ENCODE data around the gene ELOB.

ELOB gene

DNA sequence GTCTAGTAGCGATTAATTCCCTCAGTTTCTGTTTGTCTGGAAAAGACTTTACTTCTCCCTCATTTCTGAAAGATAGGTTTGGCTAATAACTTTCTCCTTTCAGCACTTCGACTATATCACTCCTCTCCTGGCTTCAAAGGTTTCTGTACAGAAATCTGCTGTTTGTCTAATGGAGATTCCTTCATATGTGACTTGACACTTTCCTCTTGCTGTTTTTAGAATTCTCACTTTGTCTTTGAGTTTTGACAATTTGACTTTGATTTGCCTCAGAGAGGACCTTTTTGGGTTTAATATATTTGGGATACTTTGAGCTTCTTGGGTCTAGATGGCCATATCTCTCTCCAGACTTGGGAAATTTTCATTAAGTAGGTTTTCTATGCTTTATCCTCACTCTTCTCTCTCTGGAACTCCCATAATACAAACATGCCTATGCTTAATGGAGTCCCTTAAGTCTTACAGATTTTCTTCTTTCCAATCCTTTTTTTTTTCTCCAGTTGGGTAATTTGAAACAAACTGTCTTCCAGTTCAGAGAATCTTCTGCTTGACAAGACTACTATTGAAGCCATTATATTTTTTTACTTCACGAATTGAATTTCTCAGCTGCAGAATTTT is 32.2 kb upstream of the ELOB start:
- no peak for DNase-seq

DNA sequence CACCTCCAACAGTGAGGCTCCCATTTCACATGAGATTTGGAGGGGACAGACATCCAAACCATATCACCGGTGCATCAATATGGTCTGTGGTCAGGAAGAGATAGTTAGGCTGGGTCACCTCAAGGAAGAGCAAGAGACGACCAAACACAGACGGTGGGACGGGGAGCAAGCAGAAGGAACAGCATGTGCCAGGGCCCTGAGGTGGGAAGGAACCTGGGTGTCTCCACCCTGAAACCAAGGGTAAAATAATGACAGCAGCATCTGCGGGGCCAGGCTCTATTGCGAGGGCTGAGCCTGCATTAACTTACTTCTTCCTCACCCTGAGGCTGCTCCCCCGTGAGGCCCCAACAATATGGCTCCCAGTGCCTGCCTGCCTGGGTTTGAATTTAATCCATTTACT is 31.1 kb upstream of the ELOB start:
- DNase-seq, result no peak

DNA sequence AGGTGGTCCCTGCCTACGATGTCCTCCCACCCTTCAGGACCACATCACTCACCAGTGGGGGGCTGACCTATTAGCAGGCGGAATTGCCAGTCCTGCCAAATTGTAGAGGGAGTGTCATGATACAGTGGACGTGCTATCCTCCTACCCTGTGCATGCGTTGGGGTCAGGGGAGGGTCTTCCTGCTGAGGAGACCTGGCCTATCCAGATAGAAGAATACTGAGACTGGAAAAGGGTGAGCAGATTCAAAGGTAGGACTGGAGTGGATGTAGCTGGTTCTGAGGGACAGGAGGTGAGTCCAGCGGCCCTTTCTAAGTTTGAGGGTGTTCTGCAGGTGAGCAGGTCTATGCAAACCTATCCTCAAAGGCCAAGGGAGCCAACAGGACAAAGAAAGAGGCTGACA is 29.2 kb upstream of the ELOB start:
- no peak for DNase-seq

DNA sequence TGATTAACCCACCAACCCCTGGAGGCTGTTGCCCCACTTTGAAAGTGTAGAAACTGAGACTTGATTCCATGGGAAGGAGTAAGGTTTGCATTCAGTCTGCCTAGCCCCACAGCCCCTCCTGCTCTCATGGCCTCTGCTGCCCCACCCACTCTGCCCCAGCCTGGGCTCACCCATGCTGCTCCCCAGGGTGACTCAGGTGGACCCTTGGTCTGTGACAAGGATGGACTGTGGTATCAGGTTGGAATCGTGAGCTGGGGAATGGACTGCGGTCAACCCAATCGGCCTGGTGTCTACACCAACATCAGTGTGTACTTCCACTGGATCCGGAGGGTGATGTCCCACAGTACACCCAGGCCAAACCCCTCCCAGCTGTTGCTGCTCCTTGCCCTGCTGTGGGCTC is 27.6 kb upstream of the ELOB start:
- DNase-seq, result no peak

DNA sequence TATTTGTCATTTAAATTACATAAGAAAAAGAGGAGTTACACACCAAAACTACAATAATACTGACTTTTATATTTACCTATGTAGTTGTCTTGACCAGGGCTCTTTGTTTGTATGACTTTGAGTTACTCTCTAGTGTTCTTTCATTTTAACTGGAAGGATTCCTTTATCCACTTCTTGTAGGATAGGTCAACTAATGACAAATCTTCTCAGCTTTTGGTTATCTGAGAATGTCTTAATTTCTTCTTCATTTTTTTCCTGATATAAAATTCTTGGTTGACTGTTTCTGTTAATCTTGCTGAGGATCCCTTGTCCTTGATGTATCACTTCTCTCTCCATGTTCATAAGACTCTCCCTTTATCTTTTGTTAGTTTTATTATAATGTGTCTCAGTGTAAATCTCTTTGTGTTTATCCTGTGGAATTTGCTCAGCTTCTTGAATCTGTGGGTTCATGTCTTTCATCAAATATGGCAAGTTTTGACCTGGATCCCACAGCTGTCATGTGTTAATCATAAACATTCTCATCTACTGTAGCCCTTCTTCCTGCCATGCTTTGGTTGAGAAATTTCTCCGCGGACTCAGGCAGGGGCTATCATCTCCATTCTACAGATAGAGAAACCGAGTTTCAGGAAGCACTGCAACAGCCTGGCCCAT is 26.6 kb upstream of the ELOB start:
- no peak for DNase-seq

DNA sequence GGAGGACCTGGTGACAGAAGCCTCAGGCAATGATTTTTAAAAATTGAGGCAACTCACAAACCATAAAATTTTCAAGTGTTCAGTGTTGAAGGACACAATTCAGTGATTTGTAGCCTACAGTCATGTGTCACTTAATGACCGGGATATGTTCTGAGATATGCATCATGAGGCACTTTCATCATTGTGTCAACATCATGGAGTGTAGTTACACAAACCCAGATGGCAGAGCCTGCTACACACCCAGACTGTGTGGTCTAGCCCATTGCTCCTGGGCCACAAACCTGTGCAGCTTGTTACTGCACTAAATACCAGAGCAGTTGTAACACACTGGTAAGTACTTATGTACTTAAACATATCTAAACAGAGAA is 22.8 kb upstream of the ELOB start:
- DNase-seq, result no peak

DNA sequence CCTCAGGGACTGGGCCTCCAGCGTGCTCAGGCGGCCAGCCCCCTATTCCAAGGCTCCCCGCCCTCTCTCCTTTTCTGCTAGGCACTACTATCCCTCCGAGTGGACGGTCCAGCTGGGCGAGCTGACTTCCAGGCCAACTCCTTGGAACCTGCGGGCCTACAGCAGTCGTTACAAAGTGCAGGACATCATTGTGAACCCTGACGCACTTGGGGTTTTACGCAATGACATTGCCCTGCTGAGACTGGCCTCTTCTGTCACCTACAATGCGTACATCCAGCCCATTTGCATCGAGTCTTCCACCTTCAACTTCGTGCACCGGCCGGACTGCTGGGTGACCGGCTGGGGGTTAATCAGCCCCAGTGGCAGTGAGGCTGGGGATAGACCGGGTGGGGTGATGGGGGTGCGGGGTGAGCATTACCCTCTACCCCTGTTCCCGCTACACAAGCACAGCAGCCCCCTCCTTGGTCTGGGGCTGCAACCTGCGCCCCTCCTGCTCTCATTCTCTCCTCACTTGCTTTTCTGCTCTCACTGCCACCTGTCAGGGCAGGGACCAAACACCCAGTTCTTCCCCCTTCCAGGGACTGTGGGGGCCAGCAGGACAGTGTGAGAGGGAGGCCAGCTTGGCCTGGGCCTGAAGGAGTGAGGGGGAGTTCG is 22.3 kb upstream of the ELOB start:
- no peak for DNase-seq

DNA sequence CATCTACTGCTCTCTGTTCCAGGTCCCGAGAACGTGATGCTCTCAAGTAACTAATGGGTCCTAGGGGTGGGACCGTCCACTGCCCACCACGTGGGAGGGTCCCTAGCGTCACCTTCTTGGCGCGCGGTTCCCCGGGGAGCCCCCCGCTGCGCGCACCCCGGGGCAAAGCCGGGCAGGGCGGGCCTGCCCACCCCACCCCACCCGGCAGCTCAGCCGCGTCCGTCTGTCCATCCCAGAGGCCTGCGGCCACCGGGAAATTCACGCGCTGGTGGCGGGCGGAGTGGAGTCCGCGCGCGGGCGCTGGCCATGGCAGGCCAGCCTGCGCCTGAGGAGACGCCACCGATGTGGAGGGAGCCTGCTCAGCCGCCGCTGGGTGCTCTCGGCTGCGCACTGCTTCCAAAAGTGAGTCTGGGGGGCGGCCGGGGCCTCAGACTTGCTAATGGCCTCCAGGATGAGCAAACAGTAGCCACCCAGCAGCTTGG is 21.7 kb upstream of the ELOB start:
- no peak for DNase-seq

DNA sequence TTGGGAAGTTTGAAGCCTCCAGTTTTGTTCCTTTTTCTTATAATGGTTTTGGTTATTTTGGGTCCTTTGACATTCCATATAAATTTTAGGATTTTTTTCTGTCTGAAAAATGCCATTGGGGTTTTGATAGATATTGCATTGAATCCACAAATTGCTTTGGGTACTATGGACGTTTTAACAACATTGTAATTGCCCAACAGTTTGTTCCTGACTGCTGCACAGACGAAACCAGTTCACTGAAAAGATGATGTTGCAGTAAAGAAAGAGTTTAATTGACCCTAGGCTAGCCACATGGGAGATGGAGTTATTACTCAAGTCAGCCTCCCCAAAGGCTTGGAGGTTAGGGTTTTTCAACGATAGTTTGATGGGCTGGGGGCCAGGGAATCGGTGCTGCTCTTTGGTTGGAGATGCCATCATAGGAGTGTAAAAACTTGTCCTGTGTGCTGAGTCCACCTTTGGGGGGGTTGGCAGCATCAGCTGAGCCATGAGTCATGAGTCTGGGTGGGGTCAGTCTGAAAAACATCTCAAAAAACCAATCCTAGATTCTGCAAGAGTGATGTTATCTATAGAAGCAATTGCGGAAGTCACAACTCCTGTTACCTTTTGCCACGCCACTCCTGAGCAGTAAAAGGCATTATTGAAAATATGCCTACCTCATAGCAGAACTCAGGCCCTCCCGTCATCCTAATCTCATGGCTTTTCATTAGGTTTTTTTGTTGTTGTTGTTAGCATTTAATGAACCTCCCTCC is 18.5 kb upstream of the ELOB start:
- no peak for DNase-seq

DNA sequence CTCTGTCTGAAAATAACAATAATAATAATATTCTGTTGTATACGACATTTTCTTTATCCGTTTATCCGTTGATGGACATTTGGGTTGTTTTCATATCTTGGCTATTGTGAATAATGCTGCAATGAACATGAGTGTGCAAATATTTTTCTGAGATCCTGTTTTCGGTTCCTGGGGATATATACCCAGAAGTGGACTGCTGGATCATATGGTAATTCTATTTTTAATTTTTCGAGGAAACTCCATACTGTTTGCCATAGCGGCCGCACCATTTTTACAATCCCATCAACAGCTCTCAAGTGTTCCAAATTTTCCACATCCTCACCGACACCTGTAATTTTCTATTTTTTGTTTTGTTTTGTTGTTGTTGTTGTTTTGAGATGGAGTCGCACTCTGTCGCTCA is 15.9 kb upstream of the ELOB start:
- no peak for DNase-seq

DNA sequence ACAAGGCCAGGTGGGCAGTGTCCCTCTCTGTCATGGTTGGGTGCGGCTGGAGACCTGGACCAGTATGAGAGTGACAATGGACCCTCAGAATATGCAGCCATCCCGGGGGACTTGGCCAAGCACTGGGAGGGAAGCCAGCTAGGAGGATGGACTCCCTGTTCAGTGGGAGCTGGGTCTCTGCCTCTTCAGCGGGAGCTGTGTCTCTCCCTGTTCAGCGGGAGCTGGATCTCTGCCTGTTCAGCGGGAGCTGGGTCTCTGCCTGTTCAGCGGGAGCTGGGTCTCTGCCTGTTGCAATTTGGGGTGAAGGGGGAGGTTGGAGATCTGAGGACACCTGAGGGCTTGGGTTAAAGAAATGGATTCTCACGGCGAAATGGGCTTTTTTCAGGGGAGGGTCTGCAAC is 14.1 kb upstream of the ELOB start:
- no peak for DNase-seq

DNA sequence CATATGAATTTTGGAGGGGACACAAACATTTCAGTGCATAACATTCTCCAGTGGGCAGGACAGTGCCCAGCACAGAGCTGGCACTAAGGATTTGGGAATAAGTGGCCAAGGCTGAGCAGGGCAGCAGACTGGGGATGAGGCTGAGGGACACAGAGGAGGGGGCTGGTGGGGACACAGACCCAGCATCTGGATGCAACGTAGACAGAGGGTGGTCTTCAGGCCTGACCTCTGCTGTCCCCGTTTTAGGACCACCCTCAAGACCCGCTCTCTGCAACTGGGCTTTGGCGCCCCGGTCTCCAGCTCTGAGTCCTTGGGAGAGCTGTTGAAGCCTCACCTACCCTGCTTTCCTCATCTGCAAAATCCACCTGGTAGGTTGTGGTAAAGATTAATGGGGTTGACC is 13.6 kb upstream of the ELOB start:
- no peak for DNase-seq

DNA sequence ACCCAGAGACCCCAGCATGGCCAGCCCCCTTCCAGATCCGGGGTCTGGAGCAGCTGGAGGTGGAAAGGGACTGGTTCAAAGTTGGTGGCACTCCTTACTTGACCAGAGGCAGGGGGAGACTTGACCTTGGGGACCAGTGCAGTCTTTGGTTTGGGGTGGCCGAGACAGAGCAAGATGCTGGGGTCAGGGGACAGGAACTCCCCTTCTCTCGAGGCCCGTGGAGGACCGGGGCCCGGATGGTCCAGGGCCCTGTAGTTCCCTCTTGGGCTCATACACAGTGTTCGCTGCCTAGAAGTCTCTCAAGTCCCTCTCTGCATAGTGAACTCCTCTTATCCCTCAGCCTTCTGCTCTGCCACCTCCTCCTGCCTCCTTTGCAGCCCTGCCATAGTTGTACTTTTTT is 10.9 kb upstream of the ELOB start:
- DNase-seq, result no peak

DNA sequence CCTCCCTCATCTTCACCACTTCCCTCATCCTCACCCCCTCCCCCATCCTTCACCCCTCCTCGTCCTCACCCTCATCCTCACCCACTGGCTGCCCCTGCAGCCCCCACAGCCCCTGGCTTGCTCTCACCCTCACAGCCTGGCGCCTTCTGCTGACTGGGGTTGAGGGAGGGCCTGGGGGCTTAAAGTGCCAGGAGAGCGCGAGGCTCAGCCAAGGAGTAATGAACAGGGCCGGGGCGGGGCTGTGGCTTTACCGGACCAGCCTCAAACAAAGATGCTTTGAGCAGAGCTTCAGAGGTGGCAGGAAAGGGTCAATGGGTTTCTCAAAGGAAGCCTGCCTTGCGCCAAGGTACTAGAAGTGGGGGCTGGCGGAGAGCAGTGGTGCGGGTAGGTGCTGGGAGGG is 10.3 kb upstream of the ELOB start, which contains the start of gene PRSS33:
TSS of gene PRSS33 (minus strand) at position 155 of the 400 bp plus-strand sequence. CDS start 1,013 bp downstream, outside the sequence.
- no peak for DNase-seq

DNA sequence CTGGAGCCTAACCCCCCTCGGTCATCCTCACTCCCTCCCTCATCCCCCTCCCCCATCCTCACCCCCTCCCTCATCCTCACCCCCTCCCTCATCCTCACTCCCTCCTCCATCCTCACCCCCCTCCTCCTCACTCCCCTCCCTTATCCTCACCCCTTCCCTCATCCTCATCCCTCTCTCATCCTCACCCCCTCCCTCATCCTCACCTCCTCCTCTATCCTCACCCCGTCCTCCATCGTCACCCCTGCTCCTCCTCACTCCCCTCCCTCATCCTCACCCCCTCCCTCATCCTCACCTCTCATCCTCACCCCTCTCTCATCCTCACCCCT is 9.7 kb upstream of the ELOB start:
- no peak for DNase-seq

DNA sequence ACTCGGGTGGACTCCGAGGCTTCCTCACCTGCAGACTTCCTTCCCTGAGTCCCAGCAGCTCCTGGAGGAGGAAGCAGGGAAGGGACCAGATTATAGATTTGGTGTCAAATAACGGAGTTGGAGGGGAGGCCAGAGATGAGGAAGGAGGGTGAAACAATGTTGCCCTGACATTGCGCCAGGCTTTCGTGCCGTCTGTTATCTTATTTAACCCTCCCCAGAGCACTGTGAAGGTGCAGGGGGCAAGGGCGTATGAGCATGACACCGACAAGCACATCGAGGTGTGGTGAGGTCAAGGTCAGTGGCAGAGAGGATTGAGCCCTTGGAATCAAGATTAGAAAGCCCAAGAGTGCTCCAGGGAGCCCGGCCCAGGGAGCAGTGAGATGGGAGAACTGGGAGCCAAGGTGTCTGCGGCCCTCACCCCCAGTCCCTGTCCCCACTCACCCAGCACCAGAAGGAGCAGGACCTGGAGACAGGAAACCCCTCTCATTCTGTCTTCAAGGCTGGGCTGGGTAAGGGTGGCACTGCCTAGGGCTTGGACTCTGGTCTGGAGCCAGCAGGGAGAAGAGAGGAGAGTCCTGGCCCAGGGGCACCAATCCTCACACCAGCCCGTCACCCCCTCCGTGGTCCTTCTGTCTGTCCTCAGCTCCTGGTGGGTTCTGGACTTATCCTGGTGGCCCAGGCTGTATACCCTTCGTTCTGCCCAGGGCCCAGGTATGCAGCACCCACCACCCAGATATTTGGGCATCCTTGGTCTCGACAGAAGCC is 9.2 kb upstream of the ELOB start:
- DNase-seq, result no peak

DNA sequence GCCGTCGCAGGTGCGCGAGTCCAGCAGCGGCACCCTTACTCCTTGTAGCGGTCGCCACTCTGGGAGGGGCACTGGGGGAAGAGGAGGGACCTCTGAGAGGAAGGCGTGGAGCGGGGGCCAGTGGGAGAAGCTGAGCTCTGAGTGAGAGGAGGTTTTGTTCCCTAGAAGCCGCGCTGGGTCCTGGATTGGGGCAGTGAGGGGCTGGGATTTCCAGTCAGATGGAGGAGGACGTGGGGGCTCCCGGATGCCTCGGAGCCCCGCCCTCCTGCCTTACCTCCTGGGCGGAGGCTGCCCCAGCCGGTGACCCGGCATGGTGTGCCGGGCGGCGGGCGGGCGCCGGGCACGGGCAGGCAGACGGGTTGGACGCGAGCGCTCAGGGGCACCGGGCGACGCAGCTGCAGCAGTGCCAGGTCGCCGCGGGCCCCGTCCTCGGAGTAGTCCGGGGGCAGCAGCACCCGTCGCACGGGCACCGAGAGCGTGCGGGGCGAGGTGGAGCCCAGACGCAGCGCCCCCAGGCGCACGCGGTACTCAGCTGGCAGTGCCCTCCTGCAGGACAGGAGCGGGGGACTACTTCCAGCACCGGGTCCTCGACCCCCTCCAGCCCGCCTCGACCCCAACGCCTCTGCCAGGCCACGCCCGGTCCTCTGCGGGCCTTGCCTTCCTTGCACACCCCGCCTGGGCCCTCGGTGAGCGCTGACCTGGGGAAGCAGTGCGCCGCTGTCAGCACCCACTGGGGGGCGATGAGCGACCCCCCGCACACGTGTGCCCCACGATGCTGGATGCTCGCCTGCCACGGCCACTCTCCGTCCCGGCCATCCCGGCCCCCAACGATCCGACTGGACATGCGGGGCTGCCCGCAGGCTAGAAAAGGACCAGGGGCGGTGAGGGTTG is 8.3 kb upstream of the ELOB start:
- no peak for DNase-seq

DNA sequence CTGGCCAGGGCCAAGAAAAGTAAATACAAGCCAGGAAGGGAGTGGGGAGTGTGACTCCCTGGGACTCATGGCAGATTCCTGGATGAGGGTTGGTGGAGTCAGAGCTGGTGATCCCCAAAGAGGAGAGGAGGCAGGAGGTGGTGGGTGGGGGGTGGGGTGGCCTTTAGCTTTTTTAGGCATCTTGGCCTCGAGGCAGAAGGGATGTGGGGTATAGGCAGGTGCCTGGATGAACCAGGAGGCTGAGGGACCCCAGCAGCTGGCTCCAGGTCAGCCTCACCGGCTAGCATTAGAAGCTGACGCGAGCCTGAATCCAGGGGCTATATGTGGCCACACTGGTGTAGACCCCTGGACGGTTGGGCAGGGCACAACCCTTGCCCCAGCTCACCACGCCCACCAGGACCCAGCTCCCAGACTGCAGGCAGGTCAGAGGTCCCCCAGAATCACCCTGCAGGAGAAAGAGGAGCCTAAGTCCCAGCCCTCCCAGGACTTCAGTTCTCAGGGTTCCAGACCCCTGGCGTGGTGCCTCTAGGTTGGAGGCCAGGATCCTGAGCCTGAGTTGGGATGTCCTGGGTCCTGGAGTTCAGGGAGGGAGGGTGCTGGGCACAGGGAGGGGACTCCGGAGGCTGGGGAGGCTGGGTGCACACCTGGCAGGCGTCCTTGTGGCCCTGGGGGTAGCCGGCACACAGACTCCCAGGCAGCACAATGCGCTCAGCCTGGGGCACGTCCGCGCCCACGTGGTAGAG is 7.4 kb upstream of the ELOB start:
- no peak for DNase-seq

DNA sequence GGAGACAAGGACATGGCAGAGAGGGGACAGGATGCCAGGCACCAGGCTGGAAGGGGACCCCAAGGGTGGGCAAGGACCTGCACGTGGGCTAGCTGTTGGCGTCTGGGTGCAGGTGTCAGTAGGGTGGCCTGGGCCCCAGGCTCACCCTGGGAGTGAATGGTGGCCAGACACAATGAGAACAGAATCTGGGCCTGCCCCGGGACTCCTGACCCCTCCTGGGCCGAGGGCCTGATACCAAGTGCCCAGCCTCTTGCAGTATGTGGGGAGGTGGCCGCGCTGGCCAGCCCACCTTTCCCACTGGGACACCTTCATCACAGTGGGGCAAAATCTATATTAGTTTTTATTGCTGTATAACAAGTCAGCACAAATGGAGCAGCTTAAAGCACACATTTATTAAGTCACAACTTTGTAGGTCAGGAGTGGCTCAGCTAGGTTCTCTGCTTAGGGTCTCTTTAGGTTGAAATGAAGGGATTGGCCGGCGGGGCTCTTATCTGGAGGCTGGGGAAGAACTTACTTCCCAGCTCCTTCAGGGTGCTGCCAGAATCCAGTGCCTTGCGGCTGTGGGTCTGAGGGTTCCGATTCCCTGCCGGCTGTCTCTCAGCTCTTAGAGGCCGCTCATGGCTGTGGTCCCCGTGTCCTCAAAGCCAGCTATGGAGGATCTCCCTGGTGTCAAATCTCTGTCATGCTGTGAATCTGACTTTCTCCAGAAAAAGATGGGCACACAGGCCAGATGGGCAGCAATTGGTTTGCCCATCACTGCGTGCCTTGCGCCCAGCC is 6.7 kb upstream of the ELOB start:
- DNase-seq, result no peak

DNA sequence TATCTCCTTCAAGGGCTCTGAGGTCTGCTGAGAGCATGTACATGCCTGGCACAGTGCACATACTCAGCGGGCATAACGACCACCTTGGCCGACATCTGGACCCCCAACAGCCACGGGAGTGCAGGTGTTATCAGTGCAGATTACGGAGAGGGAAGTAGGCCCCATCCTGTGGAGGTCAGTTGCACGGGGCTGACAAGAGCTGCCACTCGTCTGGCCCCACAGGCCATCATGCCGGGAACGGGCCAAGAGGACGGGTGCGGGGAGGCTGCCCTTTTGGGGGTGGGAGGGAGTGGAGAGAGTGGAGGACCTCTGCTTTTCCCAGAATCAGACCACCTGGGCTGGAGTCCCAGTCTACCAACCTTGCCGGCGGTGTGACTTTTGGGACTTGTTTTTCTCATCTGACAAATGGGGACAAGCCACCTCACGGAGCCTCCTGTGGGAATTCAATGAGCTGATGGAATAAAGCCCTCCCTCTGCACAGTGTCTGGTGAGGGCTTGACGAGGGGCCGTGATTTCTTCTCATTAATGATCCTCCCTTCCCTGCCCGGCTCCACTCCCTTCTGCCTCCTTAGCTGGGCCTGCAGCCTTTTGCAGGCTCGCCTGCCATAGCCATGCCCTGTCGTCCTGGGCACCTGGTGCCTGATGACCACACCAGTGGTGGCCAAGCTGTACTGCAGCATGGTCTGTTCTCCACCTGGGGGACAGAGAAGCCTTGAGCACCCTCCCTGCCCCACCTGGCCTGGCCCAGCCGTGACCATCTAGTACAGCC is 5.7 kb upstream of the ELOB start:
- no peak for DNase-seq
